RPMI8226 (cell line): ENCODE measurements around the gene ANKRD26.

Experiments
- DNase-seq: peaks from one replicate; pipeline ENCODE4 v3.0.0-alpha.2; 2015

ANKRD26 gene

DNA sequence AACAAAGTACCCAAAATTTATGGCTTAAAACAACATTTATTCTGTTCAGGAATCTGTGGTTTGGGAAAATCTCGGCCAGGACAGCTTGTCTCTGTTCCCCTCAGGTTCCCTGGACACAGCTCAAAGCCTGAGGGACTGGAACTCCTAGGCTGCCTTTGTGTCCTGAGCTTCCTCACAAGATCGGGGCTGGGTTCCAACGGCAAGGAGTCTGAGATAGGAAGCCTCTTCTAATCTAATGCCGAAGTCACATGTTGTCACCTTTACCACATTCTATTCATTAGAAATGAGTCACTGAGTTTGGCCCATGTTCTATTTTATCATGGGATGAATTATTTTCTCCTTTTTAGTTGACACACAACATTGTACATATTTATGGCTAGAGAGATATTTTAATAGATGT lies 80.5 kb downstream of the ANKRD26 start:
- DNase-seq, result no peak

DNA sequence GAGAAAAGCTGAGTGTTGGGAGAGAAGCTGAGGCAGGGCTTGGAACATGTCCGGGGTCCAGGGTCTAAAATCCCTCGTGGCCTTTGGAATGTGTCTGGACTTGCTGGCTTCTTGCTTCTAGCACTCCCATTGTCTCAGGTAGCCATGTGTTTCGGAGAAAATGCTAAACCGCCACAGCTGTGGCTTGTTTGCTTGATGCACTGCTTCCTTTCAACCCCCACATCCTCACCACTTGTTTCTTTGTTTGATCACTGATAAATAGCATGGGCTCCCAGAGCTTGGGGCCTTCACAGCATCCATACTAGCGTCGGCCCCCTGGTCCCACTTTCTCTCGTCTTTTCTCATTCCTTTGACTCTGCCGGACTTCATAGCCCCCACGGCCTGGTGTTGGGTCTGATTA lies 102.7 kb downstream of the ANKRD26 start:
- DNase-seq, result no peak

DNA sequence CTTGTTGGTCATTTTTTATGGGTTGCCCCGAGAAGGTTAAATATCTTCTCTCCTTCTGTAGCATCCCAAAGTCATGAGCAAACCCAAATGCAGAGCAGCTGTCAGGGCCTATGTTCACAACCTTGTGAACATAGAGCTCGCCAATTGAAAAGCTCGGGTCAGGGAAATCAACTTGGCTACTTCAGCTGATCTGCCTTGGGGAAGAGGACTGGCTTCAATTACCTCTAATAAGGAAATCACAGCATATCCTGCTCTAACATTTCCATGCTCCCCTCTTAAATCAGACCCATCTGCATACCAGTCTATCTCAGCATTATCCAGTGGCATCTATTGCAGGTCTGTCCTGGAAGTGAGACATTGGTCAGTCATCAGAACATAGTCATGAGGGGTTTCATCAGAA lies 105.6 kb downstream of the ANKRD26 start:
- DNase-seq, result no peak

DNA sequence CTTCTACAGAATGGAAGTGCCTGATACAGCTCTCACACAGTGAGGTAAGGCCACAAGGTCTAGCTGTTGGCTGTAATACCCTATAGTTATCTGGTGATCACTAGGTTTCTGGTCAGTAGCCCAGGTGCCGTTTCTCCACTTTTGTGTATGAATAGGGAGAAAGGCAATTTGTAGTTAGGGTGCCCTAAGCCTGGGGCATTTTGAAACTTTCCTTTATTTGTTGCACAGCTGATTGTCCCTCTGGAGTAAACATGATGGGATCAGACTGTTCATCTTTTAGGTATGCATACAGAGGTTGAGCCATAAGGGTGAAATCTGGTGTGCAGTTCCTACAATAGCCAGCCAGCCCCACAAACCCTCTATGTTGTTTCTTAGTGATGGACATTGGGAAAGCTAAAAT lies 112.4 kb downstream of the ANKRD26 start:
- DNase-seq, result no peak

DNA sequence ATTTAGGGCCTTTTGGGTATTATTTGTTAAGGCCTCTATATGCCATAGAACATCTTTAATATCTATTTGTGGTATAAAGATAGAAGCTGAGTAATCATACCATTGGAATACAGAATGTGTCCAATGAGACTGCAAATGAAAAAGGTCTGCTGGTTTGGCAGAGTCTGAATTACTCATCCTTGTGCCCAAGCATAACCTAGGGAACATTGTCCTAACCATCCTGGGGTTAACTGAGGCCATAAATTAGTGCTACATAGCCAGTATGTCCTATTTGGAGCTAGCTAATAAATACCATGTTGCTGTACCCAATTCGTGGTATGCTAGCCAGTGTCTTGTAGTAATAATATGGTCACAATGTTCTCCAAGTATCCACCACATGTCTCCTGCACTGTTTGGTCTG lies 117.1 kb downstream of the ANKRD26 start:
- no peak for DNase-seq

DNA sequence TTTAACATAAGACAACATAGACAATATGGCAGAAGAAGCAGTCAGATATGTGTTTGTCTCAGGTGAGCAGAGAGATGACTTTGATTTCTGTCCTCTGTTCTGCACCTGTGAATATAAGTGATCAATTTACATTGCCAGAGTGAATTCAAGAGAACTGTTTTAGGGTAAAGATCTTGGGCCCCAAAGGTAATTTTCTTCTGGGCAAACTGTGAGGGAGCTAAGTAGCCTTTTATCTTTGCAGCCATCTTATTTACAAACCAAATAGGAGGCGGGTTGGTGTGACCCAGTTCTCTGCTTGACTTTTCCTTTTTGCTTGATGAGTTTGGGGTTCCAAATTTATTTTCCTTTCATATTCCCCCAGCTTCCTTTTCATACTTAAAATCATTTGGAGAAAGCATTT lies 118.2 kb downstream of the ANKRD26 start:
- DNase-seq, result no peak

DNA sequence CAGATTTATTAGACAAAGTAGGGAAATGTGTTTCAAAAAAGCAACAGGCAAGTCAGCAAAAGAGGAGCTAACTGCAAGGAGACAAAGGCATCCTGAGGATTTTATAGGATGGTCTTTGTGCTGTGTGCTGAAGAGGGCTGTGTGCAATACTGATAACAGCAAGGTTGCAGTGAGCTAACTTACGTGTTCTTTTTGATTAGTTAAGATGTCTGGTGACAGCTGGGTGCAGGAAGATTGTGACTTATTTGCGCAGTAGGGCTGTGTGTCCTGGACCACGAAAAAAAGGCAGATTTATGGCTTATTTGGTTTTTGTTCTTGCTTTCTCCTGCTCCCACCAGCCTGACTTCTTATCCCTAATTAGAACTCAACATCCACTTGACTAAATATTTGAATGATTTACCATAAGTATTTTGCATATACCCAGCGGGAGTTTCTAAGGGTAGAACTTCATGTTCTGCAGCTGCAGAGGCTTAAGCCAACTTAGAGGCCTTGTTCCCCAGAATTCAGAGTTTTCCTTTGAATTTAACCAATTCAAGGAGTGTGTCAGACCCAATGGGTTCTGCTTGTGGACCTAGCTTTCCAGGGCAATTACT lies 119.0 kb downstream of the ANKRD26 start:
- DNase-seq, result no peak

DNA sequence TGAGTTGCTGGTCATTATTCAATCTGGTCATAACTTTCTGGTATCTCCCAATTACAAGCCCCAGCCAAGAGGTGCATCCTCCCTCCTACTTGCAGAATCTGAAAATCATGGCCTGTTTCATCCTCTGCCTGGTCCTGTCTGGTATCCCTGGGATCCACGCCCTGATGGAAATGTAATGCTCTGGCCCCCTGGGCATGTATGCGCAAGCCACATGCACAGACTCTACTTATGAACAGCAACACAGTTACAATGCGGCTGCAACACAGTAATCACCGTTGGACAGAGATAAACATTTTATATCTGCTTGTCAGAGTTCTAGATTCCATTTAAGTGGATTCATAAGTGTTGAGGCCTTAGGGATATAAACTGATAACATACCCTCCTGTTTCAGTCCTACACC lies 121.8 kb downstream of the ANKRD26 start:
- no peak for DNase-seq

DNA sequence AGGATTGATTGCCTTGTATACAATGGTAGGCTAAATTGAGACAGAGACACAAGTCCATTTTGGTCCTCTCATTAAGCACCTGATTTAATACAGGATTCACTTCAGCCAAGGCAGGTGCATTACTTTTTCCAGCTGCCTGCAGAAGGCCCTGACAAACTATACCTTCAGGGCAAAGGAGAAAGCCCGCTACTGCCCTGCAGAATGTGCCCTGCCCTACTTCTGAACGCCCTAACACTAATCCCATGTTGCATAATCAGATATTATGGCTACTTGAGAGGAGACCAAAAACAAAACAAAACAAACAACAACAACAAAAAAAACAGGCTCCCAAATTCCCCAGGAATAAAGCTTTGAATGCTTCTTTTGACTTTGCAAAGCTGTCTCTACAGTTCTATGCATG lies 122.7 kb downstream of the ANKRD26 start:
- no peak for DNase-seq

DNA sequence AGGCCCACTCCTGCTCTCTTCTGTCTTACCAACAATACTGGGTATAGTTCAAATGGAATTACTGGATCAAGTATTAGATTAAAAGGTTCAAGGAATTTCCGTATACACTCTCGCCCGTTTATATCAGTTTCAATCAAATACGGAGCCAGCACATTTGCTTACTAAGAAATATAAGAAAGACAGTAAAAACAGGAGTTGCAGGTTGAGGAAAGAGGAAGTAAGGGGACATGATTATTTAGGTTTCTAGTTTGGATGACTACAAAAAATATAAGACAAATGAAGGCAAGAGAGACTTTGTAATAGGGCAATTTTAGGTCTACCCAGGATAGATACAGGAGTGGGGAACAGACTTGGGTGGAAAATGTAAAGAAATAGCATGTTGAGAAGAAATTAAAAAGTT lies 129.6 kb downstream of the ANKRD26 start:
- DNase-seq, result no peak

DNA sequence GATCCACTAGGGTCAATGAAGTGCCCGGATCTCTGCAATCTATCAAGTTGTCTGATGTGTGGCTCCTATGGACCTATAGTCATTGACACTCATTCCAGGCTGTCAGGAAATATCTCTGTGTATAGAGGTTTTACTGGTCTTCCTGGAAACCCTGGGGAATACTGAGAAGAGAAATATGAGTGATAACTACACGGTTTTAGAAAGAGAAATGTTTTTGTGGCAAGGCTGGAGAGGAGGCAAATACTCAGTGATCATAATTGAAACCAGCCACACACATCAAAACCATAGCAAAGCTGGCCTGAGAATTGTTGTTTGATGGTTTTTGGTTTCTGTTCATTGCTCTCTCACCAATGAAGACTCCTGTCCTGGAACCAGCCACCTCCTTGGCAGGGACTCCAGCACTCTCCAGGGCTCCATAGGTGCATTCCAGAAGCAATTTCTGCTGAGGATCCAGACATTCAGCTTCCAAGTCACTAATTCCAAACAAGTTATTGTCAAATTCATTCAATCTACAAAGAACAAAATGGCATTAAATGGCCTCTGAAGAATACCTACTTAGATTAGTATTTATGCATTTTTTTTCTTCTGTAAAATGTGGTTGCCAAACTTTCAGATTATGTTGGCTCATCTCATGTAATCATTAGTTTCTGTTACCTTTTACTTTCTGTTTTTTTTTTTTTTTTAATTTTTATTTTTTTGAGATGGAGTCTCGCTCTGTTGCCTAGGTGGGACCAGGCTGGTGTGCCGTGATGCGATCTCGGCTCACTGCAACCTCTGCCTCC lies 131.0 kb downstream of the ANKRD26 start:
- DNase-seq, result no peak

DNA sequence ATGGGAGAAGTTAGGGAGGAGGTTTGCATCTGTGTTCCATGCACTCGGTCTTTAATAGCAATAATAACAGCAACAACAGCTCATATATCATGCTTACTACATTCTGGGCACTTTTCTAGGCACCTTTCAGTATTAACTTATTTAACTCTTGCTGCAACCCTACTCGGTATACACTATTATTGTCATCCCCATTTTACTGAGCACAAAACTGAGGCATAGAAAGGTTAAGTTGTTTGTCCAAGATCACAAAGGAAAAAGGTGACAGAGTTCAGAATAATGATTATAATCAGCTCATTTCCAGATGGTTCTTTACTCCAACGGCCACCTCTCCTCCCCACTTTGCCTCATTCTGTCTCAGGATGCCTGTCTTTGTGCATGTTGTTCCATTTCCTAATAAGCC lies 137.5 kb downstream of the ANKRD26 start:
- no peak for DNase-seq

DNA sequence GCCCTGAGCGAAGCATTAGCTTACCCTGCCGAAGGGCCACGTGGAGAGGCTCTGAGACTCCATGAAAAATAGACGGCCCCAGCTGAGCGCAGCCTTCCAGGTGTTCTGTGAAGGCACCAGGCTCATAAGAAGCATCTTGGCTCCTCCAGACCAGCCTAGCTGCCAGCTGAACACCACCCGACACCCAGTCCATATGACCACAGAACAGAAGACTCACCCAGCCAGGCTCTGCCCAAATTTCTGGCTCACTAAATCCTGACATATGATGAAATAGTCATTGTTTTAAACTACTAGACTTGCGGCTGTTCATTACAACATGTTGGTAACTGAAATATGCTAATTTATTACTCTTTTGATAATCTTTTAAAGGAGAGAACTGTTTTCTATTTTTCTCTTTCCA lies 140.0 kb downstream of the ANKRD26 start:
- DNase-seq, result no peak

DNA sequence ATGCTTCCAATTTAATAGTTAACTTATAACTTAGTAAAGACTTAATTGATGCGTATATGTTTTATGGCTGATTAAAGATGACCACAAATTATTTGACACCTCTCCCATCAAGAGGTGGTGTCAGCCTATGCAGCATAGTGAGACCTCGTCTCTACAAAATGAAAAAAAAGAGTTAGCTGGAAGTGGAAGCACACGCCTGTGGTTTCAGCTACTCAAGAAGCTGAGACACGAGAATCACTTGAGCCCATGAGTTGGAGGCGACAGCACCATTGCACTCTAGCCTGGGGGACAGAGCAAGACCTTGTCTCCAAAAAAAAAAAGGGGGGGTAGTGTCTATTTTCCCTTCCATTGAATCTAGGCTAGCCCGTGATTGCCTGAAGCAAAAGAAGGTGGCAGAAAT lies 140.5 kb downstream of the ANKRD26 start:
- no peak for DNase-seq
